ENCODE data around the gene UBASH3A.

GRCh38 chr21:42461881-42462877, 58.5 kb downstream of the UBASH3A start:
- TF ChIP-seq CTCF (IDR thresholded peaks at IDR 0.05) (no peak), EZH2 (IDR thresholded peaks at IDR 0.05; ENCODE audit: borderline replicate concordance, insufficient read depth, low read depth, low read length, poor library complexity, severe bottlenecking) (no peak)

Measured in B cell (primary cell).